GM20431 (cell line): ENCODE data around the gene TBX3.

Source experiments
- in situ Hi-C: fragments of 300-500 bp; cut with MseI, MboI; formaldehyde crosslinking; loops from one replicate; pipeline ENCODE4 v1.15.0; 2020; ENCODE audit warnings: low sequenced_read_pairs; ENCODE audit not compliant: unreplicated experiment

The TBX3 gene

GRCh38 chr12:114697243-114697716 lies 13.3 kb upstream of the TBX3 start:
- in situ Hi-C loops, result no loop called here

GRCh38 chr12:114696443-114697242 lies 12.7 kb upstream of the TBX3 start:
- in situ Hi-C loops, result no loop called here

GRCh38 chr12:114695305-114695592 lies 11.3 kb upstream of the TBX3 start:
- in situ Hi-C loops, result no loop called here

- in situ Hi-C loops, result no loop called here
Measured at GRCh38 chr12:114694436-114695304, 10.7 kb upstream of the TBX3 start.

GRCh38 chr12:114693532-114693931 lies 9.6 kb upstream of the TBX3 start:
- in situ Hi-C loops, result no loop called here

GRCh38 chr12:114693059-114693531 lies 9.1 kb upstream of the TBX3 start:
- in situ Hi-C loops, result no loop called here

- in situ Hi-C loops, result no loop called here
Measured at GRCh38 chr12:114692186-114693058, 8.4 kb upstream of the TBX3 start.

GRCh38 chr12:114691763-114692185 lies 7.8 kb upstream of the TBX3 start:
- in situ Hi-C loops, result no loop called here

- in situ Hi-C loops, result no loop called here
Measured at GRCh38 chr12:114691196-114691595, 7.2 kb upstream of the TBX3 start.

GRCh38 chr12:114690267-114691135 lies 6.5 kb upstream of the TBX3 start:
- in situ Hi-C loops, result no loop called here

- in situ Hi-C loops, result no loop called here
Measured at GRCh38 chr12:114689075-114689994, 5.4 kb upstream of the TBX3 start.

- in situ Hi-C loops, result no loop called here
Measured at GRCh38 chr12:114688256-114688845, 4.4 kb upstream of the TBX3 start.

GRCh38 chr12:114687802-114688201 lies 3.8 kb upstream of the TBX3 start:
- in situ Hi-C loops, result no loop called here

GRCh38 chr12:114686773-114687500 lies 3.0 kb upstream of the TBX3 start:
- in situ Hi-C loops, result no loop called here

GRCh38 chr12:114686426-114686772 lies 2.4 kb upstream of the TBX3 start:
- in situ Hi-C loops, result no loop called here

- in situ Hi-C loops, result no loop called here
Measured at GRCh38 chr12:114685869-114686268, 1.9 kb upstream of the TBX3 start.

GRCh38 chr12:114685320-114685781 lies 1.4 kb upstream of the TBX3 start:
- in situ Hi-C loops, result no loop called here
